Measurements from ENCODE around the gene RERE. TPM values are rescaled to one million over a fixed set of nuclear protein-coding genes. Genes with fewer than 3 reads are reported as not detected.

Gene RERE
- total RNA-seq, 1 experiment from 2014 or later: 73.4 TPM

DNA sequence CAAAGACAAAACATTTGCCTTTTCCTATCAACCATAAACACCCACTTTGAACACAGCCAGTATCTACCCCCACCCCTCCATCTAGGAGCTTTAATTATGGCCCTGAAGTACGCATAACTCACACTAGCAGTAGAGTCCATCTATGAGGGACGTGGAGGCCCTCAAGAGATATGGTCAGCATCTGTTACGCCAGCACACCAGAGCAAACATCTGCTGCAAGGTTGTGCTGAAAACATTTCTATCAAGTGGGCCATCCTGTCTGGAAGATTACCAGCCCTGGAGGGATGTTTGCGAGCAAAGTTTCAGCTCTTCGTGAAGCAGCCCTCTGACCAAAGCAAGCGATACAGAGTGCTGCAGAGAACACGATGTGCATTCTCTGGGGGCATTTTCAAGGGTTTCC is 424.9 kb downstream of the RERE start:
- Histone ChIP-seq H3K4me2 (no peak overlapping the region), H3K27me3 (ENCODE audit: insufficient read depth, low read depth) (no peaks in the 10 kb centered on the region), H3K36me3 (ENCODE audit: low read depth) (peaks cover 8% of the 10 kb centered on the region; the same call in 1 of the 2 replicates), H3K9me2 (ENCODE audit: insufficient read depth) (no peaks in the 10 kb centered on the region), H3K27ac (no peak overlapping the region), H3K4me3 (no peak overlapping the region), H3K4me1 (replicated peaks; ENCODE audit: insufficient read depth) (peaks cover 56% of the 10 kb centered on the region), H3F3A (ENCODE audit: insufficient read depth, low read depth) (peaks cover 40% of the 10 kb centered on the region), H4K20me1 (ENCODE audit: insufficient read depth) (no peaks in the 10 kb centered on the region), H3K9me3 (ENCODE audit: insufficient read depth, low read depth) (no peaks in the 10 kb centered on the region), H2AFZ (no peak overlapping the region), H3K79me2 (ENCODE audit: low read depth) (peaks cover 22% of the 10 kb centered on the region)
- BruUV-seq (replicated peaks): no TSS peak
- ChIA-PET POLR2A (ENCODE audit: unreplicated experiment) (no interaction called here), CTCF (no interaction called here)
- no peak for TF ChIP-seq EZH2 (IDR thresholded peaks at IDR 0.05; ENCODE audit: low read depth)
- TF ChIP-seq, protein P1, sequence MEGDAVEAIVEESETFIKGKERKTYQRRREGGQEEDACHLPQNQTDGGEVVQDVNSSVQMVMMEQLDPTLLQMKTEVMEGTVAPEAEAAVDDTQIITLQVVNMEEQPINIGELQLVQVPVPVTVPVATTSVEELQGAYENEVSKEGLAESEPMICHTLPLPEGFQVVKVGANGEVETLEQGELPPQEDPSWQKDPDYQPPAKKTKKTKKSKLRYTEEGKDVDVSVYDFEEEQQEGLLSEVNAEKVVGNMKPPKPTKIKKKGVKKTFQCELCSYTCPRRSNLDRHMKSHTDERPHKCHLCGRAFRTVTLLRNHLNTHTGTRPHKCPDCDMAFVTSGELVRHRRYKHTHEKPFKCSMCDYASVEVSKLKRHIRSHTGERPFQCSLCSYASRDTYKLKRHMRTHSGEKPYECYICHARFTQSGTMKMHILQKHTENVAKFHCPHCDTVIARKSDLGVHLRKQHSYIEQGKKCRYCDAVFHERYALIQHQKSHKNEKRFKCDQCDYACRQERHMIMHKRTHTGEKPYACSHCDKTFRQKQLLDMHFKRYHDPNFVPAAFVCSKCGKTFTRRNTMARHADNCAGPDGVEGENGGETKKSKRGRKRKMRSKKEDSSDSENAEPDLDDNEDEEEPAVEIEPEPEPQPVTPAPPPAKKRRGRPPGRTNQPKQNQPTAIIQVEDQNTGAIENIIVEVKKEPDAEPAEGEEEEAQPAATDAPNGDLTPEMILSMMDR (conservative IDR thresholded peaks at IDR 0.05): no peak
- intact Hi-C loops (cut with micrococcal nuclease; ENCODE audit: unreplicated experiment): no loop called here
- DNase-seq: no peak

DNA sequence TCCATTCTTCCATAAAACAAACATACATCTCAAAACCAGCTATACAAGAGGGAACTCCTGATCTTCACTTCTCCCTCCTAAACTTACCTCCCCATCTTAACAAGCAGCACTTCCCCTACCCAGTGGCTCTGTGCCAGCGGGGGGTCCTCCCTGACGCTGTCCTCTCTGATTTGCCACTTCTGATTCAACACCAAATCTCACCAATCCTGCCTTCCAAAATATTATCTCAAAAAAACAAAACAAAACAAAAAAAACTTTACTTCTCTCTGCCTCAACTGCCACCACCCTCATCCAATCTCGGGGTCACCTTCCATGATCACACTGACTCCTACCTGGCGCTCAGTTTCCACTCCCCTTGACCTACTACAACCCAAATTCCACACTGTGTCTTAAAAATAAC is 426.7 kb downstream of the RERE start:
- no peak overlapping the region for H3K27ac ChIP-seq
- no peaks in the 10 kb centered on the region for H3K27me3 ChIP-seq (ENCODE audit: insufficient read depth, low read depth)
- DNase-seq: no peak
- no peak overlapping the region for H2AFZ ChIP-seq
- H3K36me3 ChIP-seq (ENCODE audit: low read depth): peaks cover 7% of the 10 kb centered on the region; the same call in 1 of the 2 replicates
- no TSS peak for BruUV-seq (replicated peaks)
- H3K4me1 ChIP-seq (replicated peaks; ENCODE audit: insufficient read depth): peaks cover 37% of the 10 kb centered on the region
- peaks cover 22% of the 10 kb centered on the region for H3K79me2 ChIP-seq (ENCODE audit: low read depth)
- intact Hi-C loops (cut with micrococcal nuclease; ENCODE audit: unreplicated experiment): no loop called here
- ChIA-PET POLR2A (ENCODE audit: unreplicated experiment) (no interaction called here), CTCF (no interaction called here)
- H4K20me1 ChIP-seq (ENCODE audit: insufficient read depth): no peaks in the 10 kb centered on the region
- H3K9me2 ChIP-seq (ENCODE audit: insufficient read depth): no peaks in the 10 kb centered on the region
- no peak overlapping the region for H3K4me2 ChIP-seq
- peaks cover 23% of the 10 kb centered on the region for H3F3A ChIP-seq (ENCODE audit: insufficient read depth, low read depth)
- no peaks in the 10 kb centered on the region for H3K9me3 ChIP-seq (ENCODE audit: insufficient read depth, low read depth)
- H3K4me3 ChIP-seq: no peak overlapping the region
- TF ChIP-seq, protein P1 (conservative IDR thresholded peaks at IDR 0.05): no peak
- no peak for TF ChIP-seq EZH2 (IDR thresholded peaks at IDR 0.05; ENCODE audit: low read depth)

DNA sequence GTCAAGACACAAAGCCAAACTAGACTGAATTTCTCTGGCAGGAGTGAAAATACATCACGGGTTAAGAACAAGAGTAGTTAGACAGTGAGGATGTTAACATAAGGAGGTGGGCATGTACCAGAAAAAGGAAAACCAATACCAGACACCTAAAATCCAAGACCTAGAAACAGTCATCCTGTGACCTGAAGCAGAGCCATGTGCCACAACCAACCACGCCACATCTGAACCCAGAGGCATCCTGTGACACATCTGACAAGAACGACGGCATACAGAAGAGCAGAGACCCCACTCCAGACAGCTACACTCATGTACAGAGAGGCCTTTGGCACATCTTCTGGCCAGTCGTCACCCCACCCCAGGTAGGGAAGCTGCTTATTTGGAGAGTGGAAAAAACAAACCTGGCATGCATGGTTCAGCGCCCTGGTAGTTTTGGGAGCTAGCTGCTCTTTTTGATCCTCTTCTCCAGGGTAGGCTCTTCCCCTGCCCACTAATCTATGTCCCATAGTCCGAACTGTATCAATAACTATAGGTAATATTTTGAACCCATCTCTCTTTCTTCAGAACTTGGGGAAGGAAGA is 427.4 kb downstream of the RERE start:
- peaks cover 22% of the 10 kb centered on the region for H3K79me2 ChIP-seq (ENCODE audit: low read depth)
- no peaks in the 10 kb centered on the region for H3K9me2 ChIP-seq (ENCODE audit: insufficient read depth)
- no peaks in the 10 kb centered on the region for H3K27me3 ChIP-seq (ENCODE audit: insufficient read depth, low read depth)
- ChIA-PET POLR2A (ENCODE audit: unreplicated experiment) (no interaction called here), CTCF (no interaction called here)
- TF ChIP-seq, protein P1 (conservative IDR thresholded peaks at IDR 0.05): no peak
- no peak for TF ChIP-seq EZH2 (IDR thresholded peaks at IDR 0.05; ENCODE audit: low read depth)
- DNase-seq: no peak
- no peak overlapping the region for H3K4me3 ChIP-seq
- no peaks in the 10 kb centered on the region; the same call in 1 of the 2 replicates for H4K20me1 ChIP-seq (ENCODE audit: insufficient read depth)
- no peak overlapping the region for H3K27ac ChIP-seq
- no peaks in the 10 kb centered on the region for H3K9me3 ChIP-seq (ENCODE audit: insufficient read depth, low read depth)
- H3K36me3 ChIP-seq (ENCODE audit: low read depth): peaks cover 4% of the 10 kb centered on the region; the same call in 1 of the 2 replicates
- peaks cover 31% of the 10 kb centered on the region for H3K4me1 ChIP-seq (replicated peaks; ENCODE audit: insufficient read depth)
- H3F3A ChIP-seq (ENCODE audit: insufficient read depth, low read depth): peaks cover 17% of the 10 kb centered on the region
- intact Hi-C loops (cut with micrococcal nuclease; ENCODE audit: unreplicated experiment): no loop called here
- no TSS peak for BruUV-seq (replicated peaks)
- H3K4me2 ChIP-seq: no peak overlapping the region
- H2AFZ ChIP-seq: no peak overlapping the region

All from PC-9 (cell line).